ENCODE data around the gene RAB44. TPM values are rescaled to one million over a fixed set of nuclear protein-coding genes. Genes with fewer than 3 reads are reported as not detected.

RAB44 gene
- total RNA-seq, 6 experiments from 2014 or later: 0.05 to 0.07 (median 0.07) TPM; not detected in 3

DNA sequence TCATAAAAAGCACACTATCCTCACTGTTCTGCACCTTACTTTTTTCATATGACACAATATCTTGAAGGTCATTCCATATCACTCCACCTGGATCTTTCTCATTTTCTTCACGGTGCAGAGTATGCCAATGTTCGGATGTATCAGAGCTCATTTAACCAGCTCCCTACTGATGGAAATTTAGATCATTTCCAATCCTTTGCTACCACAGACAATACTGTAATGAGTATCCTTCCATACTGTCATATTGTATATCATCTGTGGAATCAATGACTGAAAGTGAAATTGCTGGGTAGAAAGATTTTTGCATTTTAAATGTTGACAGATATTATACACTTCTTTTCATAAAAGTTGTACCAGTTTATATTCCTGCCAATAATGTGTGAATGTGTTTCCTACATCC, 2.2 kb upstream of the RAB44 start:
- DNase-seq (no peak), ATAC-seq (no peak)
- Histone ChIP-seq H3K9me3 (no peaks in the 10 kb centered on the region), H3K27ac (no peak overlapping the region), H3K27me3 (peaks cover 0 to 4% of the 10 kb centered on the region in 2 donors), H3K4me3 (no peak overlapping the region), H3K4me1 (no peaks in the 10 kb centered on the region), H3K36me3 (no peaks in the 10 kb centered on the region)
- intact Hi-C loops (cut with DNase I): no loop called here
- TF ChIP-seq, protein P1, sequence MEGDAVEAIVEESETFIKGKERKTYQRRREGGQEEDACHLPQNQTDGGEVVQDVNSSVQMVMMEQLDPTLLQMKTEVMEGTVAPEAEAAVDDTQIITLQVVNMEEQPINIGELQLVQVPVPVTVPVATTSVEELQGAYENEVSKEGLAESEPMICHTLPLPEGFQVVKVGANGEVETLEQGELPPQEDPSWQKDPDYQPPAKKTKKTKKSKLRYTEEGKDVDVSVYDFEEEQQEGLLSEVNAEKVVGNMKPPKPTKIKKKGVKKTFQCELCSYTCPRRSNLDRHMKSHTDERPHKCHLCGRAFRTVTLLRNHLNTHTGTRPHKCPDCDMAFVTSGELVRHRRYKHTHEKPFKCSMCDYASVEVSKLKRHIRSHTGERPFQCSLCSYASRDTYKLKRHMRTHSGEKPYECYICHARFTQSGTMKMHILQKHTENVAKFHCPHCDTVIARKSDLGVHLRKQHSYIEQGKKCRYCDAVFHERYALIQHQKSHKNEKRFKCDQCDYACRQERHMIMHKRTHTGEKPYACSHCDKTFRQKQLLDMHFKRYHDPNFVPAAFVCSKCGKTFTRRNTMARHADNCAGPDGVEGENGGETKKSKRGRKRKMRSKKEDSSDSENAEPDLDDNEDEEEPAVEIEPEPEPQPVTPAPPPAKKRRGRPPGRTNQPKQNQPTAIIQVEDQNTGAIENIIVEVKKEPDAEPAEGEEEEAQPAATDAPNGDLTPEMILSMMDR (IDR thresholded peaks at IDR 0.05): no peak
- TF ChIP-seq POLR2A (IDR thresholded peaks at IDR 0.05): no peak
- WGBS (ENCODE audit: insufficient coverage, low coverage, low lambda C conversion rate, missing lambda C conversion rate): 59% methylated on average over 2 of the region's 2 CpGs

DNA sequence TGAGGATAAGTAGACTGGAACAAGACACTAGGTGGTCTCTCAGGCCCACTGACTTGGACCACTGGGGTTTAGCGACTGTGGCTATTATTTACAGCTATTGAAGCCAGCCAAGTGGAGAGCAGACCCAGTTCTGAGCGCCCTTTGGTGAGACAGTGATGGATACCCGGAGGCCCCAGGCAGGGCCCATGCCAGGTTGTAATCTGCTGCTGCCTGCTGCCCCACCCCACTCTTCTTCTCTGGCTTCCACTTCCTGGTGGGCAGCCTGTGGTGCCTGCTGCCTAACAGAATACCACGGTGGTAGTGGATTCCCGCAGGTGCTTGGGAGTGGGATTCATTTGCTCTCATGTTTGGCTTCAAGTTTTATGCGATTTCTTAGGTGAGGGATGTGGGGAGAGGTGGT, 570 bp downstream of the RAB44 start:
- Histone ChIP-seq H3K27ac (no peak overlapping the region), H3K27me3 (peaks cover 0 to 4% of the 10 kb centered on the region in 2 donors), H3K4me1 (no peaks in the 10 kb centered on the region), H3K9me3 (no peaks in the 10 kb centered on the region), H3K4me3 (no peak overlapping the region), H3K36me3 (no peaks in the 10 kb centered on the region)
- ATAC-seq (no peak), DNase-seq (peak in 1 of 3 donors; percentile 40)
- TF ChIP-seq POLR2A (IDR thresholded peaks at IDR 0.05): no peak
- TF ChIP-seq, protein P1 (IDR thresholded peaks at IDR 0.05): no peak
- intact Hi-C loops (cut with DNase I): no loop called here
- 73% methylated on average over 5 of the region's 6 CpGs for WGBS (ENCODE audit: insufficient coverage, low coverage, low lambda C conversion rate, missing lambda C conversion rate)

DNA sequence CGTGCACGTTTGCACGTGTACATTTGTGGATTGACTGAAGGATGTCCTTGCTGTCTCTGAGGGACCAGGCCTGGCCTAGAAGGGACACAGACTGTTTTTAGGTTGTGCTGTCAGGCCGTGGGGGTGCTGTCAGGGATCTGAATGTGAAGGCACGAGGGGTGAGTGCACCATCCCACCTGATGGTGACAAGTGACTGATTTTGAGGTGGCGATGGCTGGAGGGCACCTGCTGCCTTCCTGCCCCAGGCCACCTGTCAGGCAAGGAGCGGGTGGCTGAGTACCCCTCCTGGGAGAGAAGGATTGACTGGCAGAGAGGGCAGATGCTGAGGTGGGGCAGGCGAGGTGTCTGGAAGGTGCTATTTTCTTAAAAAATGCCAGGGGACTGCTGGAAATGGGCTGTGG, 1.2 kb downstream of the RAB44 start:
- DNase-seq: peak in 1 of 3 donors; percentile 28
- intact Hi-C loops (cut with DNase I): no loop called here
- 57% methylated on average over 6 of the region's 8 CpGs for WGBS (ENCODE audit: insufficient coverage, low coverage, low lambda C conversion rate, missing lambda C conversion rate)
- H3K27me3 ChIP-seq: peaks cover 0 to 4% of the 10 kb centered on the region in 2 donors
- TF ChIP-seq, protein P1 (IDR thresholded peaks at IDR 0.05): no peak
- TF ChIP-seq POLR2A (IDR thresholded peaks at IDR 0.05): no peak
- no peak overlapping the region for H3K4me3 ChIP-seq
- H3K27ac ChIP-seq: no peak overlapping the region
- ATAC-seq: no peak
- H3K9me3 ChIP-seq: no peaks in the 10 kb centered on the region
- no peaks in the 10 kb centered on the region for H3K4me1 ChIP-seq
- no peaks in the 10 kb centered on the region for H3K36me3 ChIP-seq

DNA sequence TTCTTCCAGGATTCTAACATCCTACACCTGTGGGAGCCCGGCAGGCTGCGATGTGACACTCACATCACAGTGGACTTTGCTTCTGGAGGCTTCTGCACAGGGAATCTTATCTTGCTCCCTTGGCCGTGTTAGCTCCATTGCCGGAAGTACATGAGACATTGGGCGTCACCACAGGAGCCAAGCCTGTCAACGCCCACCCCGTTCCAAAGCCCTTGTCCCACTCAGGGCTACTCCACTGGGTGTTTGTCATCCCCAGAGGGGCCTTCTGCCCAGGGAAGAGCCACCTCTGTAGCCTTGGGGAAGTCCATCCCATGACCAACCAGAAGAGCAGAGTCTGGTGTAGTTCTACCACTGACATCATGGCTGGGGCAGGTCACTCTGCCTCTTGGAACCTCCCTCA, 1.7 kb downstream of the RAB44 start:
- TF ChIP-seq POLR2A (IDR thresholded peaks at IDR 0.05): no peak
- Histone ChIP-seq H3K9me3 (no peaks in the 10 kb centered on the region), H3K4me3 (no peak overlapping the region), H3K36me3 (no peaks in the 10 kb centered on the region), H3K27me3 (peaks cover 0 to 4% of the 10 kb centered on the region in 2 donors), H3K27ac (no peak overlapping the region), H3K4me1 (no peaks in the 10 kb centered on the region)
- ATAC-seq (no peak), DNase-seq (no peak)
- 0% methylated on average over 1 of the region's 7 CpGs for WGBS (ENCODE audit: insufficient coverage, low coverage, low lambda C conversion rate, missing lambda C conversion rate)
- intact Hi-C loops (cut with DNase I): no loop called here

DNA sequence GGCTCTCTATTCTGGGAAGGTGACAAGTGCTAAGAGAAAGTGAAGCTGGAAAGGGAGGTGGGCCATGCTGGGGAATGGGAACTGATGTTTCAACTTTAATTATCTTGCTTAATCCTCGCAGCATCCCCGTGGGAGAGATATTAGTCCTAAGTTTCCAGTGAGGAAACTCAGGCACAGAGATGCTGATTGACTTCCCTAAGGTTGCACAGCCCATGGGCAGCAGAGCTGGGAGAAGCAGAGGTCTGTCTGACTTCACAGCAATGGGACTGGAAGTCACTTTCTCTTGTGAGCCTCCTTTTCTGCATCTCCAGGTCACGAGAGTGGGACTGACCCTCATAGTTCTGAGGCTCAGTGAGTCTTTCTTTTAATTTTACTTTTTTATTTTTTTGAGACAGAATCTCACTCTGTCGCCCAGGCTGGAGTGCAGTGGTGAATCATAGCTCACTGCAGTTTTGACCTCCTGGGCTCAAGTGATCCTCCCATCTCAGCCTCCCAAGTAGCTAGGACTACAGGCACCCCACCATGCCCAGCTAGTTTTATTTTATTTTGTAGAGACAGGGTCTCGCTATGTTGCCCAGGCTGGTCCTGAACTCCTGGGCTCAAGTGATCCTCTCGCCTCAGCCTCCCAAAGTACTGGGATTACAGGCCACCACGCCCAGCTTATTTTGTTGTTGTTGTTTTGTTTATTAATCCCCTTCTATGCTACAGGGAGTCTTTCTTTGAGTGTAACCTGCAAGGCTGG, 2.6 kb downstream of the RAB44 start:
- peaks cover 0 to 4% of the 10 kb centered on the region in 2 donors for H3K27me3 ChIP-seq
- DNase-seq (peak in 1 of 3 donors; percentile 27), ATAC-seq (no peak)
- intact Hi-C loops (cut with DNase I): no loop called here
- no peak overlapping the region for H3K4me3 ChIP-seq
- H3K36me3 ChIP-seq: no peaks in the 10 kb centered on the region
- no peaks in the 10 kb centered on the region for H3K9me3 ChIP-seq
- H3K4me1 ChIP-seq: no peaks in the 10 kb centered on the region
- 74% methylated on average over 5 of the region's 7 CpGs for WGBS (ENCODE audit: insufficient coverage, low coverage, low lambda C conversion rate, missing lambda C conversion rate)
- TF ChIP-seq POLR2A (IDR thresholded peaks at IDR 0.05): no peak
- TF ChIP-seq, protein P1 (IDR thresholded peaks at IDR 0.05): no peak
- H3K27ac ChIP-seq: no peak overlapping the region

All from right lobe of liver (tissue), 6 donors.